ENCODE data around the gene CDK2. TPM values are rescaled to one million over a fixed set of nuclear protein-coding genes. Genes with fewer than 3 reads are reported as not detected.
A peak's percentile ranks its signal among the peaks of the same experiment; 100 is the strongest.

The CDK2 gene
- total RNA-seq, 6 experiments from 2014 or later: 27.1 to 61.0 (median 53.9) TPM

GRCh38 chr12:55931780-55932550 is 34.7 kb upstream of the CDK2 start:
- H3K4me1 Mint-ChIP-seq (ENCODE audit: low read depth): peaks cover 75% of the 10 kb centered on the region
- H3K9me3 Mint-ChIP-seq: no peaks in the 10 kb centered on the region
- H3K36me3 Mint-ChIP-seq (ENCODE audit: low read depth): peaks cover 5% of the 10 kb centered on the region
- peak overlapping the region; percentile 92 for H3K27ac Mint-ChIP-seq
- TF ChIP-seq, protein P1, sequence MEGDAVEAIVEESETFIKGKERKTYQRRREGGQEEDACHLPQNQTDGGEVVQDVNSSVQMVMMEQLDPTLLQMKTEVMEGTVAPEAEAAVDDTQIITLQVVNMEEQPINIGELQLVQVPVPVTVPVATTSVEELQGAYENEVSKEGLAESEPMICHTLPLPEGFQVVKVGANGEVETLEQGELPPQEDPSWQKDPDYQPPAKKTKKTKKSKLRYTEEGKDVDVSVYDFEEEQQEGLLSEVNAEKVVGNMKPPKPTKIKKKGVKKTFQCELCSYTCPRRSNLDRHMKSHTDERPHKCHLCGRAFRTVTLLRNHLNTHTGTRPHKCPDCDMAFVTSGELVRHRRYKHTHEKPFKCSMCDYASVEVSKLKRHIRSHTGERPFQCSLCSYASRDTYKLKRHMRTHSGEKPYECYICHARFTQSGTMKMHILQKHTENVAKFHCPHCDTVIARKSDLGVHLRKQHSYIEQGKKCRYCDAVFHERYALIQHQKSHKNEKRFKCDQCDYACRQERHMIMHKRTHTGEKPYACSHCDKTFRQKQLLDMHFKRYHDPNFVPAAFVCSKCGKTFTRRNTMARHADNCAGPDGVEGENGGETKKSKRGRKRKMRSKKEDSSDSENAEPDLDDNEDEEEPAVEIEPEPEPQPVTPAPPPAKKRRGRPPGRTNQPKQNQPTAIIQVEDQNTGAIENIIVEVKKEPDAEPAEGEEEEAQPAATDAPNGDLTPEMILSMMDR (IDR thresholded peaks at IDR 0.05): no peak
- H3K4me3 Mint-ChIP-seq: peak overlapping the region; percentile 91
- no peak for DNase-seq
- no peaks in the 10 kb centered on the region; the same call in 1 of the 2 replicates for H3K27me3 Mint-ChIP-seq (ENCODE audit: insufficient read depth)

DNA sequence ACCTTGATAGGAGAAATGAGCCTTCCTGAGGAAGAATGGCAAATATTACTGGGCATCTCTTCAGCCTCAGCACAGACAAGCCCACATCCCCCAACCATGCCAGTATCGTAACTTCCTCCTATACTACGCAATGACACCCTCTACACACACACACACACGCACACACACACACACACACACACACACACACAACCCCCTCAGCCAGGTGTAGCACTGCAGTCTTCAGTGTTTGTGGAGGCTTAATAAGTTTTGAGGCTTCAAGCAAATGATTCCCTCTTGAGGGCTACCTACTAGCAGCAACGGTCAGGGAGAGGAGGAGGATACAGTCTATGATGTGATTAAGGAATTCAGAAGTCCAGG is 34.1 kb upstream of the CDK2 start:
- TF ChIP-seq, protein P1 (IDR thresholded peaks at IDR 0.05): no peak
- Mint-ChIP-seq H3K36me3 (ENCODE audit: low read depth) (peaks cover 6% of the 10 kb centered on the region; the same call in 1 of the 2 replicates), H3K4me3 (peak overlapping the region; percentile 91), H3K27me3 (ENCODE audit: insufficient read depth) (no peaks in the 10 kb centered on the region; the same call in 1 of the 2 replicates), H3K27ac (peak overlapping the region; percentile 92), H3K9me3 (no peaks in the 10 kb centered on the region), H3K4me1 (ENCODE audit: low read depth) (peaks cover 80% of the 10 kb centered on the region)
- DNase-seq: no peak

- Mint-ChIP-seq H3K9me3 (no peaks in the 10 kb centered on the region), H3K4me1 (ENCODE audit: low read depth) (peaks cover 83% of the 10 kb centered on the region), H3K36me3 (ENCODE audit: low read depth) (peaks cover 6% of the 10 kb centered on the region; the same call in 1 of the 2 replicates), H3K4me3 (peak overlapping the region; percentile 91), H3K27ac (peak overlapping the region; percentile 92), H3K27me3 (ENCODE audit: insufficient read depth) (no peaks in the 10 kb centered on the region; the same call in 1 of the 2 replicates)
- no peak for DNase-seq
- TF ChIP-seq, protein P1 (IDR thresholded peaks at IDR 0.05): no peak
Measured at GRCh38 chr12:55933169-55933798, 33.3 kb upstream of the CDK2 start.

GRCh38 chr12:55933799-55934742 is 32.6 kb upstream of the CDK2 start:
- TF ChIP-seq, protein P1 (IDR thresholded peaks at IDR 0.05): no peak
- Mint-ChIP-seq H3K36me3 (ENCODE audit: low read depth) (peaks cover 6% of the 10 kb centered on the region; the same call in 1 of the 2 replicates), H3K4me1 (ENCODE audit: low read depth) (peaks cover 91% of the 10 kb centered on the region), H3K9me3 (no peaks in the 10 kb centered on the region), H3K27me3 (ENCODE audit: insufficient read depth) (no peaks in the 10 kb centered on the region; the same call in 1 of the 2 replicates), H3K4me3 (peak overlapping the region; percentile 91), H3K27ac (peak overlapping the region; percentile 92)
- DNase-seq: no peak

DNA sequence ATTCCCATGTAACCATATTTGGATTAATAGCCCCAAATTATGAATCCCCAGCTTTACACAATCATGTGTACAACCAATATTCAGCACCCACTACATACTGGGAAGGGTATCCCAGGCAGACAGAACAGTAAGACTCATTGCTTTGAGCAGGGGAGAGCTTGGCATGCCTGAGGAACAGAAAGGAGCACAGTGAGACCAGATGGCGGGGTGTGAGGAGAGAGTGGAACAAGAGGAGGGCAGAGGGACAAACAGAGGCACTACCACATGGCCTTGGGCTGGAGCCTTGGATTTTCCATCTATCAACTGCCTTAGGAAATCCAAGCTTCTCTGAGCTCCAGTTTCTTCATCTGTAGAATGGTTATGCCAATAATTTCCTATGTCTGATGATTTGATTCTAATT is 31.9 kb upstream of the CDK2 start:
- DNase-seq: no peak
- H3K27ac Mint-ChIP-seq: peak overlapping the region; percentile 46
- no peaks in the 10 kb centered on the region; the same call in 1 of the 2 replicates for H3K27me3 Mint-ChIP-seq (ENCODE audit: insufficient read depth)
- H3K4me3 Mint-ChIP-seq: peak overlapping the region; percentile 27
- H3K36me3 Mint-ChIP-seq (ENCODE audit: low read depth): peaks cover 6% of the 10 kb centered on the region; the same call in 1 of the 2 replicates
- TF ChIP-seq, protein P1 (IDR thresholded peaks at IDR 0.05): no peak
- H3K4me1 Mint-ChIP-seq (ENCODE audit: low read depth): peaks cover 93% of the 10 kb centered on the region
- H3K9me3 Mint-ChIP-seq: no peaks in the 10 kb centered on the region
